GM13977 (cell line): ENCODE data around the gene SLC29A1.

Experiments
- DNase-seq: peaks from one replicate; pipeline ENCODE4 v3.0.0; 2012; ENCODE audit warnings: low spot score
- in situ Hi-C: fragments of 300-500 bp; cut with MboI; formaldehyde crosslinking; loops from one replicate; pipeline ENCODE4 v1.12.0; 2022; ENCODE audit warnings: low sequenced_read_pairs, low pct_unique_long_range_greater_than_20kb, mixed read lengths, inconsistent platforms; ENCODE audit not compliant: unreplicated experiment
- TF ChIP-seq, protein P1 (sequence below): IDR thresholded peaks from 2 replicates; pipeline ENCODE4 v1.5.1; 2012; ENCODE audit warnings: mild to moderate bottlenecking, control low read depth; ENCODE audit not compliant: insufficient read depth; ENCODE audit errors: extremely low read depth, missing control alignments

Gene SLC29A1

DNA sequence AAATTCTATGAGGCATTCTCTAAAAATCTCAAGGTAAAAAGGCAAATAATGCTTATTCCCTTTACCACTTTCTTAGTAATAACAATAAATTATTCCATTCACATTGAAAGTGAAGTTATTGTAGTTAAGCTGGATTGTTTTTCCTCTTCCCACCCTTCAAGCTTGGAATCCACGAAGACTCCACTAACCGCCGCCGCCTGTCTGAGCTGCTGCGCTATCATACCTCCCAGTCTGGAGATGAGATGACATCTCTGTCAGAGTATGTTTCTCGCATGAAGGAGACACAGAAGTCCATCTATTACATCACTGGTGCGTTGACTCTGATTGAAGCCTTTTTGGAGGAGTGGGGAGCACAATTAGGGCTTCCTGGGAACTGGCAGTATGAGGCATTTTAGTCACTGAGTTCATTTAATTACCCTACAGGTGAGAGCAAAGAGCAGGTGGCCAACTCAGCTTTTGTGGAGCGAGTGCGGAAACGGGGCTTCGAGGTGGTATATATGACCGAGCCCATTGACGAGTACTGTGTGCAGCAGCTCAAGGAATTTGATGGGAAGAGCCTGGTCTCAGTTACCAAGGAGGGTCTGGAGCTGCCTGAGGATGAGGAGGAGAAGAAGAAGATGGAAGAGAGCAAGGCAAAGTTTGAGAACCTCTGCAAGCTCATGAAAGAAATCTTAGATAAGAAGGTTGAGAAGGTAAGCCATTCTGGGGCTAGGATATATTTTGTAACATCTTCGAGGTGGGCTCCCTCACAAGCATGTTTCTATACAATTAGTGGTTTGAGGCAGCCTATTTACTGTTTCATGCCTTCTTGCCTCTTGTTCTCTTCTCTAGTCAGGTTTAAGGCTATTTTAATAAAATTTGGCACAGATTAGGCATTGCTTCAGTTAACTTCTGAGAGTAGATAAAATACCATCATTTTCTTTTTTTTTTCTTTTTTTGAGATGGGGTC is 28.5 kb downstream of the SLC29A1 start:
- TF ChIP-seq, protein P1, sequence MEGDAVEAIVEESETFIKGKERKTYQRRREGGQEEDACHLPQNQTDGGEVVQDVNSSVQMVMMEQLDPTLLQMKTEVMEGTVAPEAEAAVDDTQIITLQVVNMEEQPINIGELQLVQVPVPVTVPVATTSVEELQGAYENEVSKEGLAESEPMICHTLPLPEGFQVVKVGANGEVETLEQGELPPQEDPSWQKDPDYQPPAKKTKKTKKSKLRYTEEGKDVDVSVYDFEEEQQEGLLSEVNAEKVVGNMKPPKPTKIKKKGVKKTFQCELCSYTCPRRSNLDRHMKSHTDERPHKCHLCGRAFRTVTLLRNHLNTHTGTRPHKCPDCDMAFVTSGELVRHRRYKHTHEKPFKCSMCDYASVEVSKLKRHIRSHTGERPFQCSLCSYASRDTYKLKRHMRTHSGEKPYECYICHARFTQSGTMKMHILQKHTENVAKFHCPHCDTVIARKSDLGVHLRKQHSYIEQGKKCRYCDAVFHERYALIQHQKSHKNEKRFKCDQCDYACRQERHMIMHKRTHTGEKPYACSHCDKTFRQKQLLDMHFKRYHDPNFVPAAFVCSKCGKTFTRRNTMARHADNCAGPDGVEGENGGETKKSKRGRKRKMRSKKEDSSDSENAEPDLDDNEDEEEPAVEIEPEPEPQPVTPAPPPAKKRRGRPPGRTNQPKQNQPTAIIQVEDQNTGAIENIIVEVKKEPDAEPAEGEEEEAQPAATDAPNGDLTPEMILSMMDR = no peak
- no peak for DNase-seq
- in situ Hi-C loops = no loop called here

DNA sequence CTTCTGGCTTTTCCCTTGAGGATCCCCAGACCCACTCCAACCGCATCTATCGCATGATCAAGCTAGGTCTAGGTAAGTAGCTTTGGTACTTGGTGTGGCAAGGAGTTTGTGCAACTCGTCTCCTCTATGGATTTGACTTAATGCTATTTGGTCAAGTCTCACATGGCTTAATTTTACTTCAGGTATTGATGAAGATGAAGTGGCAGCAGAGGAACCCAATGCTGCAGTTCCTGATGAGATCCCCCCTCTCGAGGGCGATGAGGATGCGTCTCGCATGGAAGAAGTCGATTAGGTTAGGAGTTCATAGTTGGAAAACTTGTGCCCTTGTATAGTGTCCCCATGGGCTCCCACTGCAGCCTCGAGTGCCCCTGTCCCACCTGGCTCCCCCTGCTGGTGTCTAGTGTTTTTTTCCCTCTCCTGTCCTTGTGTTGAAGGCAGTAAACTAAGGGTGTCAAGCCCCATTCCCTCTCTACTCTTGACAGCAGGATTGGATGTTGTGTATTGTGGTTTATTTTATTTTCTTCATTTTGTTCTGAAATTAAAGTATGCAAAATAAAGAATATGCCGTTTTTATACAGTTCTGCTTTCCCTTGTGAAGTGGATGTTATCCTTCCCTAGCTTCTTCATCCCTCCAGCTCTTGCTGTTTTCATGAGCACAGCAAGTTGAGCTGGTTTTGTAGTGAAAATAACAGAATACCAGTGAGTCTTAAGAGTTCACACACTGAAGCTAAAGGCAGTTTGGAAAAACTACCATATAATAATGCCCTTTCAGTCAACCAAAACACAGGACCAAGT is 30.1 kb downstream of the SLC29A1 start:
- DNase-seq = no peak
- TF ChIP-seq, protein P1 = peak; percentile 76
- in situ Hi-C loops = no loop called here

DNA sequence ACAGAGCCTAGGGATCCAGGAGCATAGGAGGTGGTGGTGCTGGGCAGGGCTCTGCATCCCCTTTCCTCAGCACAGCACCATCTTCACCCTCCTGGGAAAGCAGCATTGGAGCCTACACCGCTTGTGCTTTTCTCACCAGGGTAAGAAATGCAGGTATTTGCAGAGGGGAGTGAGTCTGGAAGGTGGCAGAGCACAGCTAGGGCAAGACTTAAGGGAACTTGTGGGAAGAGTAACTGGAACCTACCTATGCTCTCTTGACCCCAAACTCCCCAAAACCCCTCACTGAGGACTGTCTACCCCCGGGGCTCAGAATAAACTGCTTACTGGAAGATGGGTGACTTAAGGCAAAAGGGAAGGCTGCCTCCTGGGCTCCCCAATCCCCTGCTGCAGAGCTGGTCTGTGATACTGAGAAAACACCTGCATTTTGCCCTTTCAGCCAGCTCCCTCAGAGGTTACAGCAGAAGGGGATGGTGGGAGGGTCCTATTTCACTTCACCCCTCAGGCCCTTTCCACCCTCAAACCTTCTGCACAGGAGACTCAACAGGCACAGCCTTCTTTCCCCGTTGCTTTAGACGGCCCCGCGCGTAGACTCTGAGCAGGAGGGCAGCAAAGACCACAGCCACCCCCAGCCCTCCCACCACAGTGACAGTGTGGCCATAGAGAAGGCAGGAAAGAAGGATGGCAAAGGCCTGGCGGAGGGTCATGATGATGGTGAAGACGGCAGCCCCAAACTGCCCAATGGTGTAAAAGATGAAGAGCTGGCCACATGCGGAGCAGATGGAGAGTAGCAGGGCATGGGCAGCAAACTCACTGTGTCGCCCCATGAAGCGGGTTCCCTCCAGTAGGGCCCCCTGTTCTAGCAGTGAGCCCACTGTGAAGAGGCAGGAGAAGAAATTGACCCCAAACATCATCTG is 31.1 kb downstream of the SLC29A1 start:
- TF ChIP-seq, protein P1 = no peak
- DNase-seq = no peak
- in situ Hi-C loops = no loop called here

DNA sequence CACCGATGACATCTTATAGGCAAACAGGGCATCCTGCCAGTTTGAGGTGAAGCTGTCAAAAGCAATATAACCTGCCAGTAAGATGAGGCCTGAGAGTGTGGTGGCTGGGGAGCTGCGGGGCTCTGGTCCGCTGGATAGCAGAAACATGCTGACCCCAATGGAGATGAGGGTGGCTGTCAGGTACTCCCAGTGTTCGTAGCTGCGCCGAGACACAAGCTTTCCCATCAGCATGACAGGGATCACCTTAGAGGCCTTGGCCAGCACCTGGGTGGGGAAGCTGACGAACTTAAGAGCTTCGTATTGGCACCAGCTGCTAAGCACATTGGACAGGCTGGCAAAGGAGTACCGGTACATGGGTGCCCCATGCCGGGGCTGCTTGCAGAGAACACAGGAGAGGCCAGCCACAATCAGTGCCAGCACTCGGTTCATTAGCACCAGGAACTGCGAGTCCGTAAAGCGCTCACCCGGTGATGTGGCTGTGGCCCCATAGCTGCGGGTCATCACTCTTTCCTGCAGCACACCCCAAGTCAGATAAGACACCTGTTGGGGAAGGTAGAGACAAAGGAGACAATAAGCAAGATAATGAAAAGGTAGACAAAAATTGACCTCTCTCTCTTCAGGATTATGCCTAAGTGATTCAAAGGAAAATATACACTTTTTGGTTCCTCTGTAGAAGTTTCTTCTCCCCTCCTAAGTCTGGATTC is 31.9 kb downstream of the SLC29A1 start:
- no peak for DNase-seq
- in situ Hi-C loops = no loop called here
- TF ChIP-seq, protein P1 = no peak

DNA sequence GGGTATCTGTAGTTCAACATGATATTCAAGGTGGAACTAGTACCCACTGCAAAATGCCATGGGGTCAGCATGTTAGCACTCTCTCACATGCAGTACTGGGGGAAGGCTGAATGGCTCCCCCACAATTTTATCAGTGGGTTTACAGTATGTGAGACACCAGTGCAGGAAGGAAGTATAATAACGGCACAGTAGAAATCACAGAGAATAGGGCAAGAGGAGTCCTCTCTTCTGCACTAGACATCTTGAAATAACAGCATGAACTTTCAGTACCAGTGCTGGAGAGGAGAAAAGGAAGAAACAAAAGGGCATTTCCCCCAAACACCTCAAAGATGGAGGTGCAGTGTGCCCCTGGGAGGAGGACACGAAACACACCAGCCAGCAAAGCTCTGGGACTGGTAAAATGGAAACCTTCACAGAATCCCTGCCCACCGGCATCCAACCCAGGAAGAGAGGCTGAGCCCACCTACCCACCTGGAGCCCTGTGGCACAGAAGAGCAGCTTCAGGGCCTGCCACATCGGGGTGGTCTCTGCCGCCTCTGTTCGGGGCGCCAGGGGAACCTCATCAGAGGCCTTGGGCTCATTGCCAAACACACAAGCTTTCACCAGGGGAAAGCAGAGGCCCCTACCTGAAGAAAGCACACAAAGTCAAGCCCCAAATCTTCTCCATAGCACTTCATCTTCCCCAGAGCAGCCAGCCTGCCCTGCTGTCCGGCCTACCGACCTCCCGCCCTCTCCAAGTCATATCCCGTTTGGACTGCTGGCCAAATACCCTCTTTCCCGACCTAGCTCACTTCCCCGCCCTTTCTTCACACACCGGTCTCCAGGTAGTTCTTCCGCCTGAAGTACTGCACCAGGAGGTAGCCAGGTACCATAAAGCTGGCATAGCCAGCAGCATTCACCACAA is 32.7 kb downstream of the SLC29A1 start:
- TF ChIP-seq, protein P1 = no peak
- in situ Hi-C loops = no loop called here

More for the DNA sequence above, 32.7 kb downstream of the SLC29A1 start:
- peak; percentile 43 for DNase-seq
